OCI-LY7 (cell line): ENCODE measurements around the gene ERBIN.

Experiments
- CTCF ChIP-seq: fragments of 200-600 bp; sonication (generic); conservative IDR thresholded peaks from 2 replicates; pipeline ENCODE4 v1.5.1; 2014; ENCODE audit warnings: mild to moderate bottlenecking, antibody characterized with exemption, low read length, moderate library complexity, mixed read lengths
- EZH2phosphoT487 ChIP-seq: fragments of 200-600 bp; sonication (generic); IDR thresholded peaks from 2 replicates; pipeline ENCODE4 v1.6.1; 2018; ENCODE audit warnings: low read depth, borderline replicate concordance, mild to moderate bottlenecking, mixed run types, antibody characterized with exemption, low read length, moderate library complexity, mixed read lengths

- TF ChIP-seq CTCF, result no peak
- TF ChIP-seq EZH2phosphoT487, result no peak
These were observed 6.9 kb downstream of the ERBIN start for GRCh38 chr5:65933295-65933694.
